Measurements from ENCODE around the gene GYPC.
"Not testable (repeated sequence)": the region's sequence is repeated elsewhere in the genome, so short reads cannot be mapped to it uniquely, and the experiment has no call there.

Gene GYPC

GRCh38 chr2:126634273-126634861 lies 21.6 kb upstream of the GYPC start:
- no peak overlapping the region for H3K4me3 ChIP-seq (ENCODE audit: insufficient read length, low read depth)
- H3K9ac ChIP-seq (ENCODE audit: insufficient read length, low read depth): no peak overlapping the region
- no peaks in the 10 kb centered on the region for H3K27me3 ChIP-seq (ENCODE audit: insufficient read depth, insufficient read length)
- H3K9me3 ChIP-seq (ENCODE audit: insufficient read depth, low read length): no peaks in the 10 kb centered on the region
- no peaks in the 10 kb centered on the region for H3K4me1 ChIP-seq (ENCODE audit: insufficient read depth, insufficient read length)
- TF ChIP-seq SUZ12 (IDR thresholded peaks at IDR 0.05; ENCODE audit: extremely low read depth, insufficient read depth, insufficient read length) (no peak), YY1 (IDR thresholded peaks at IDR 0.05; ENCODE audit: insufficient read depth, insufficient read length) (no peak), ZNF274 (IDR thresholded peaks at IDR 0.05; ENCODE audit: low read depth, low read length) (no peak)
- no peak for DNase-seq (ENCODE audit: low read depth, low spot score)
- no peaks in the 10 kb centered on the region for H3K36me3 ChIP-seq (ENCODE audit: insufficient read depth, insufficient read length, low read length)

DNA sequence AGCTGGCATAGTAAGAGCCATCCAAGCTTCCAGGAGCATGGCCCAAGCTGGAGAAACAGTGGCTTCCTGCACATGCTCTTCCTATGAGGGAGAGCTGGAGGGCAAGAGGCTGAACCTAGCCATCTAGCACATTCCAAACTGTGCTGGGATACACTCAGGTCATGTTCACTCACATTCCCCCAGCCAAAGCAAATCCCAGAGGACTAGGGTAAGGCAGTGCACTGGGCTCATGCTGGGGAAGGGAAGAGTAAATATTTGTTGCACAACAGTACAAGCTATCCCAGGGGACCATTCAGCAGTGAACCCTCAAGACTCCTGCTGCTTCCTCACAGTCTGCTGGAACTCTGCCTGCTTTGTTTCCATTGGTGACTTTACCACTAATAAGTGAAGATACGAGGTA lies 20.7 kb upstream of the GYPC start:
- DNase-seq (ENCODE audit: low read depth, low spot score): no peak
- no peak overlapping the region for H3K4me3 ChIP-seq (ENCODE audit: insufficient read length, low read depth)
- no peak for TF ChIP-seq YY1 (IDR thresholded peaks at IDR 0.05; ENCODE audit: insufficient read depth, insufficient read length)
- TF ChIP-seq ZNF274 (IDR thresholded peaks at IDR 0.05; ENCODE audit: low read depth, low read length): no peak
- TF ChIP-seq SUZ12 (IDR thresholded peaks at IDR 0.05; ENCODE audit: extremely low read depth, insufficient read depth, insufficient read length): no peak

DNA sequence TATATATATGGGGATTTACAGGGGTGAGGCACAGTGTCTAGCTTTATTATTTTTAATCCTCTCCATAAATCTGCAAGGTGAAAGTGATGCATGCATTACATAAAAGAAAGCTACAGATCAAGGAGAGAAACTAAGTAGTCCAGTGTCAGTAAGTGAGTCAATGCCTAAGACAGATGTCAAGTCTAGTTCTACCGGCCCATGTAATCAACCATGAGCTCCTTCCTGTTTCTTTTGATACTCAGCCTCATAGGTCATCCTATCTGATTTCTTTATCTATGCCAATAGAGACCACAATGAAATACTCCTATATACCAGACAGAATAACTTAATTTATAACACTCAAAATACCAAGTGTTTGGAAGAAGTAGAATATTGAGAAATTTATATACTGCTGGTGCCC lies 20.2 kb upstream of the GYPC start:
- H3K27me3 ChIP-seq (ENCODE audit: insufficient read depth, insufficient read length): no peaks in the 10 kb centered on the region
- no peaks in the 10 kb centered on the region for H3K4me1 ChIP-seq (ENCODE audit: insufficient read depth, insufficient read length)
- H3K36me3 ChIP-seq (ENCODE audit: insufficient read depth, insufficient read length, low read length): no peaks in the 10 kb centered on the region
- no peak overlapping the region for H3K9ac ChIP-seq (ENCODE audit: insufficient read length, low read depth)
- TF ChIP-seq ZNF274 (IDR thresholded peaks at IDR 0.05; ENCODE audit: low read depth, low read length) (no peak), YY1 (IDR thresholded peaks at IDR 0.05; ENCODE audit: insufficient read depth, insufficient read length) (no peak), SUZ12 (IDR thresholded peaks at IDR 0.05; ENCODE audit: extremely low read depth, insufficient read depth, insufficient read length) (no peak)
- DNase-seq (ENCODE audit: low read depth, low spot score): no peak
- no peaks in the 10 kb centered on the region for H3K9me3 ChIP-seq (ENCODE audit: insufficient read depth, low read length)
- no peak overlapping the region for H3K4me3 ChIP-seq (ENCODE audit: insufficient read length, low read depth)

More for the DNA sequence above, 20.7 kb upstream of the GYPC start:
- H3K27me3 ChIP-seq (ENCODE audit: insufficient read depth, insufficient read length): no peaks in the 10 kb centered on the region
- H3K9ac ChIP-seq (ENCODE audit: insufficient read length, low read depth): no peak overlapping the region
- H3K4me1 ChIP-seq (ENCODE audit: insufficient read depth, insufficient read length): no peaks in the 10 kb centered on the region
- no peaks in the 10 kb centered on the region for H3K36me3 ChIP-seq (ENCODE audit: insufficient read depth, insufficient read length, low read length)
- H3K9me3 ChIP-seq (ENCODE audit: insufficient read depth, low read length): no peaks in the 10 kb centered on the region

GRCh38 chr2:126637386-126637785 lies 18.6 kb upstream of the GYPC start:
- Histone ChIP-seq H3K9me3 (ENCODE audit: insufficient read depth, low read length) (no peaks in the 10 kb centered on the region), H3K4me3 (ENCODE audit: insufficient read length, low read depth) (no peak overlapping the region), H3K36me3 (ENCODE audit: insufficient read depth, insufficient read length, low read length) (no peaks in the 10 kb centered on the region), H3K27me3 (ENCODE audit: insufficient read depth, insufficient read length) (no peaks in the 10 kb centered on the region), H3K9ac (ENCODE audit: insufficient read length, low read depth) (no peak overlapping the region), H3K4me1 (ENCODE audit: insufficient read depth, insufficient read length) (no peaks in the 10 kb centered on the region)
- no peak for DNase-seq (ENCODE audit: low read depth, low spot score)
- TF ChIP-seq SUZ12 (IDR thresholded peaks at IDR 0.05; ENCODE audit: extremely low read depth, insufficient read depth, insufficient read length): no peak
- no peak for TF ChIP-seq YY1 (IDR thresholded peaks at IDR 0.05; ENCODE audit: insufficient read depth, insufficient read length)
- TF ChIP-seq ZNF274 (IDR thresholded peaks at IDR 0.05; ENCODE audit: low read depth, low read length): no peak

- TF ChIP-seq SUZ12 (IDR thresholded peaks at IDR 0.05; ENCODE audit: extremely low read depth, insufficient read depth, insufficient read length): no peak
- TF ChIP-seq ZNF274 (IDR thresholded peaks at IDR 0.05; ENCODE audit: low read depth, low read length): no peak
- TF ChIP-seq YY1 (IDR thresholded peaks at IDR 0.05; ENCODE audit: insufficient read depth, insufficient read length): no peak
- H3K9me3 ChIP-seq (ENCODE audit: insufficient read depth, low read length): no peaks in the 10 kb centered on the region
- H3K36me3 ChIP-seq (ENCODE audit: insufficient read depth, insufficient read length, low read length): no peaks in the 10 kb centered on the region
- H3K4me1 ChIP-seq (ENCODE audit: insufficient read depth, insufficient read length): no peaks in the 10 kb centered on the region
- DNase-seq (ENCODE audit: low read depth, low spot score): no peak
- H3K9ac ChIP-seq (ENCODE audit: insufficient read length, low read depth): no peak overlapping the region
- no peak overlapping the region for H3K4me3 ChIP-seq (ENCODE audit: insufficient read length, low read depth)
- H3K27me3 ChIP-seq (ENCODE audit: insufficient read depth, insufficient read length): no peaks in the 10 kb centered on the region
Observed at GRCh38 chr2:126638746-126639145, 17.2 kb upstream of the GYPC start.

GRCh38 chr2:126639276-126639675 lies 16.7 kb upstream of the GYPC start:
- no peaks in the 10 kb centered on the region for H3K36me3 ChIP-seq (ENCODE audit: insufficient read depth, insufficient read length, low read length)
- no peak overlapping the region for H3K9ac ChIP-seq (ENCODE audit: insufficient read length, low read depth)
- H3K27me3 ChIP-seq (ENCODE audit: insufficient read depth, insufficient read length): no peaks in the 10 kb centered on the region
- H3K4me3 ChIP-seq (ENCODE audit: insufficient read length, low read depth): no peak overlapping the region
- TF ChIP-seq YY1 (IDR thresholded peaks at IDR 0.05; ENCODE audit: insufficient read depth, insufficient read length): no peak
- TF ChIP-seq SUZ12 (IDR thresholded peaks at IDR 0.05; ENCODE audit: extremely low read depth, insufficient read depth, insufficient read length): no peak
- no peak for TF ChIP-seq ZNF274 (IDR thresholded peaks at IDR 0.05; ENCODE audit: low read depth, low read length)
- H3K9me3 ChIP-seq (ENCODE audit: insufficient read depth, low read length): no peaks in the 10 kb centered on the region
- DNase-seq (ENCODE audit: low read depth, low spot score): no peak
- peaks cover 2% of the 10 kb centered on the region for H3K4me1 ChIP-seq (ENCODE audit: insufficient read depth, insufficient read length)

DNA sequence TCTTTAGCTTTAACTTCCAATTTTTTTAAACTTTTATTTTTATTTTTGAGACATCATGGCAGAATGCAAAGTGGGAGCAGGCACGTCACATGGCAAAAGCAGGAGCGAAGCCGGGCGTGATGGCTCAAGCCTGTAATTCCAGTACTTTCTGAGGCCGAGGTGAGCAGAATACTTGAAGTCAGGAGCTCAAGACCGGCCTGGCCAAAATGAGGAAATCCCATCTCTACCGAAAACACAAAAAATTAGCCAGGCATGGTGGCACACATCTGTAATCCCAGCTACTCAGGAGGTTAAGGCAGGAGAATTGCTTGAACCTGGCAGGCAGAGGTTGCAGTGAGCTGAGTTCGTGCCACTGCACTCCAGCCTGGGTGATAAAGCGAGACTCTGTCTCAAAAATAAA lies 14.7 kb upstream of the GYPC start:
- not testable (repeated sequence) for DNase-seq (ENCODE audit: low read depth, low spot score); H3K4me1 ChIP-seq (ENCODE audit: insufficient read depth, insufficient read length); H3K4me3 ChIP-seq (ENCODE audit: insufficient read length, low read depth); H3K36me3 ChIP-seq (ENCODE audit: insufficient read depth, insufficient read length, low read length); H3K9me3 ChIP-seq (ENCODE audit: insufficient read depth, low read length); H3K27me3 ChIP-seq (ENCODE audit: insufficient read depth, insufficient read length); H3K9ac ChIP-seq (ENCODE audit: insufficient read length, low read depth)

- Histone ChIP-seq H3K9ac (ENCODE audit: insufficient read length, low read depth) (no peak overlapping the region), H3K36me3 (ENCODE audit: insufficient read depth, insufficient read length, low read length) (no peaks in the 10 kb centered on the region), H3K4me3 (ENCODE audit: insufficient read length, low read depth) (no peak overlapping the region), H3K27me3 (ENCODE audit: insufficient read depth, insufficient read length) (no peaks in the 10 kb centered on the region), H3K4me1 (ENCODE audit: insufficient read depth, insufficient read length) (peaks cover 2% of the 10 kb centered on the region), H3K9me3 (ENCODE audit: insufficient read depth, low read length) (no peaks in the 10 kb centered on the region)
- TF ChIP-seq ZNF274 (IDR thresholded peaks at IDR 0.05; ENCODE audit: low read depth, low read length) (no peak), YY1 (IDR thresholded peaks at IDR 0.05; ENCODE audit: insufficient read depth, insufficient read length) (no peak), SUZ12 (IDR thresholded peaks at IDR 0.05; ENCODE audit: extremely low read depth, insufficient read depth, insufficient read length) (no peak)
- no peak for DNase-seq (ENCODE audit: low read depth, low spot score)
Observed at GRCh38 chr2:126642031-126642430, 13.9 kb upstream of the GYPC start.
